ENCODE results near the gene ZNF547. TPM values are rescaled to one million over a fixed set of nuclear protein-coding genes. Genes with fewer than 3 reads are reported as not detected.
A peak's percentile ranks its signal among the peaks of the same experiment; 100 is the strongest.

The ZNF547 gene
- total and polyA plus RNA-seq, 2 of the 8 experiments (the other 6 are each of a cell fraction or from before 2014, with no cell fraction given): 1.1 to 2.1 TPM

GRCh38 chr19:57350877-57351805 is 12.2 kb upstream of the ZNF547 start, which contains the start of gene ZNF304 (continued):
- TF ChIP-seq CHD7 (IDR thresholded peaks at IDR 0.05; ENCODE audit: insufficient replicate concordance, low read length) (no peak), SP2 (IDR thresholded peaks at IDR 0.05; ENCODE audit: low read length) (no peak), SUZ12 (IDR thresholded peaks at IDR 0.05; ENCODE audit: low read length) (no peak), RBBP5 (IDR thresholded peaks at IDR 0.05; ENCODE audit: borderline replicate concordance, low read depth, low read length) (no peak), HDAC2 (IDR thresholded peaks at IDR 0.05; ENCODE audit: borderline replicate concordance in 1 of 2, low read depth in 2 of 2, low read length in 2 of 2) (no peak), TCF12 (IDR thresholded peaks at IDR 0.05; ENCODE audit: low read depth, low read length) (no peak), ZNF274 (IDR thresholded peaks at IDR 0.05; ENCODE audit: borderline replicate concordance, extremely low read depth, low read length) (no peak), YY1 (IDR thresholded peaks at IDR 0.05; ENCODE audit: low read depth, low read length) (no peak)
- TF ChIP-seq, protein P1, sequence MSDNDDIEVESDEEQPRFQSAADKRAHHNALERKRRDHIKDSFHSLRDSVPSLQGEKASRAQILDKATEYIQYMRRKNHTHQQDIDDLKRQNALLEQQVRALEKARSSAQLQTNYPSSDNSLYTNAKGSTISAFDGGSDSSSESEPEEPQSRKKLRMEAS (IDR thresholded peaks at IDR 0.05): peak; percentile 32; the same call in 1 of the 2 replicates

Data from H1 (cell line).